GM18951 (cell line): ENCODE measurements around the gene ACOT11.

Experiments used
- POLR2A ChIP-seq: IDR thresholded peaks from 4 replicates; pipeline ENCODE4 v1.6.1; 2011; ENCODE audit warnings: mild to moderate bottlenecking; ENCODE audit not compliant: insufficient read length, insufficient read depth; ENCODE audit errors: extremely low read depth
- in situ Hi-C: fragments of 300-500 bp; cut with MboI; formaldehyde crosslinking; loops from one replicate; pipeline ENCODE4 v1.12.0; 2022; ENCODE audit warnings: low sequenced_read_pairs, mixed read lengths, inconsistent platforms; ENCODE audit not compliant: unreplicated experiment

Gene ACOT11

GRCh38 chr1:54595956-54596498, 48.0 kb downstream of the ACOT11 start:
- no peak for TF ChIP-seq POLR2A
- in situ Hi-C loops = no loop called here

DNA sequence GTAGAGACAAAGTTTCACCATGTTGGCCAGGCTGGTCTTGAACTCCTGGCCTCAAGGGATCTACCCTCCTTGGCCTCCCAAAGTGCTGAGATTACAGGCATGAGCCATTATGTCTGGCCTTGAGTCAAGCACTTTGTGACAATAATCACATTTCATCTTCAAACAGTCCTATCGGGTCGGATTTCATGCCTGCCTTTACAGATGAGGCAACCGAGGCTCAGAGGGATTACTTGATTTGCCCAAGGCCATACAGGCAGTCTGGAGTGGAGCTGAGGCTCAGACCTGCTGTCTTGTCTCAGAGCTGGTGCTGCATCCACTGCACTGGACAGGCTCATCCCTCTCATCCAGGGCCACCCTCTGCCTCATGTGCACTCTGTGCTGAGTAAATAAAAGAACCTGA, 48.7 kb downstream of the ACOT11 start:
- no peak for TF ChIP-seq POLR2A
- in situ Hi-C loops = no loop called here

DNA sequence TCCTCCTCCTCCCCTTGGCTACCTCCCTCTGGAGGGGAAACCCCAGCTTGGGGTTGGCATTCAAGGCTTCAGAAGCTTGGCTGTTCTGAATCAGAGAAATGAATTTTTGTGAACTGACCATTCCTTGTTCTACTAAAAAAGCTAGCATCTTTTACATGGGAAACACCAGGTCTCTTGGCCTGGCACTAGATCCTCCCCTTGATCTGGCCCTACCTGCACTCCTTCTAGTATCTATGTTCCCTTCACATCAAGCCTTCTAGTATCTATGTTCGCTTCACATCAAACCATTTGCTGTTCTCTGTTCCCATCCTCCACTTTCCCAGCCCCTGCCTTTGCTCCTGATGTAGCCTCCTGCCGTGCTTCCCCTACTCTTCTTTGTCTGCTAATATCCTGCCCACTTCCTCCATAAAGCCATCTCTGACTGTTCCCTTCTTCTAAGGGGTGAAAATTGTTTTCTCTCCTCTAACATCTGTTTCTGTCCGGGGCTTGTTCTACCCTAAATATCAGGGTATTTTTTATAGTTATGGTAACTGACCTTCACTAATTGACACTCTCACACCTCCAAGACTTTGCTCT, 49.5 kb downstream of the ACOT11 start:
- in situ Hi-C loops = no loop called here
- TF ChIP-seq POLR2A = no peak

DNA sequence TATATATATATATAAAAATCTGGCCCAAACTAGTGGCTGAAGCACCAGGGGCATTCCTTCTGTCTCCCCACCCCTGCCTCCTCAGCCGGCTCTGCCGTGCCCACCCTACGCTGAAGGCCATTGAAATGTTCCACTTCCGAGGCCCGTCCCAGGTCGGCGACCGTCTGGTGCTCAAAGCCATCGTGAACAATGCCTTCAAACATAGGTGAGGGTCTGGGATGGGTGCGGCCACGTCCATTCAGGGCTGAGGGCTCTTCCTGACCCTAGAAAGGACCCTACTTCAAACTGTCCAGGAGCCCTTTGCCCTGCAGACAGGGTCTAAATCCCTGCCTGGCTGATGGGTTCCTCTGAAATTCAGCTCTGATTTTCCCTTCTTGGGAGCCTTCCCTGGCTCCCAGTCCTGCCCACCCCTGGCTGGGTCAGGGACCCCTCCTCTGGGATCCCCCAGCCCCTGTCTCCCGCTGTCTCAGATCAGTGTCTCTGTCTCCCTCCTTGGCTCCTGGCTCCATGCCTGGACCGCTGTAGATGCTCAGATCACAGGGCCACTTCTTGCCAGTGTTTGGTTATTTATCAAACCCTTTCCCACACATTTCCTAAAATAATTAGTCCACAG, 51.3 kb downstream of the ACOT11 start:
- no peak for TF ChIP-seq POLR2A
- in situ Hi-C loops = no loop called here

GRCh38 chr1:54600947-54601721, 53.1 kb downstream of the ACOT11 start:
- TF ChIP-seq POLR2A = no peak
- in situ Hi-C loops = no loop called here

DNA sequence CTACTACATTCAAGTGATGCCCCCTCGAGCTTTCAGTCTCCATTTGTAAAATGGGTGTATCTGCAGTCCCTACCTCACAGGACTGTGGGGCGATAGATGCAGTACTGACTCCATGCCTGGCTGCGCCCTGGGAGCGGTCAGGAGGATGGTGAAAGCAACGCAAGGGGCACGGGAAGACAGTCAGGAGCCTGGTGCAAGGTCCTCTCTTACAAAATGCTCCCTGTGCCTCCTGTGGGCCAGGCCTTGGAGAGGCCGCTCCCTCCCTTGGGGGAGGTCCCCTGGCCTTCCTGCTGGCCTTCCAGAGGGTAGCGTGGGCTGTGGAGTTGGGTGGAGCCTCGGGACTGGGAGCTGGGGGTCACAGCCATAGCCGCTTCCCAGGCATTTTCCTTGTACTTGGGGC, 53.7 kb downstream of the ACOT11 start:
- in situ Hi-C loops = no loop called here
- TF ChIP-seq POLR2A = no peak

DNA sequence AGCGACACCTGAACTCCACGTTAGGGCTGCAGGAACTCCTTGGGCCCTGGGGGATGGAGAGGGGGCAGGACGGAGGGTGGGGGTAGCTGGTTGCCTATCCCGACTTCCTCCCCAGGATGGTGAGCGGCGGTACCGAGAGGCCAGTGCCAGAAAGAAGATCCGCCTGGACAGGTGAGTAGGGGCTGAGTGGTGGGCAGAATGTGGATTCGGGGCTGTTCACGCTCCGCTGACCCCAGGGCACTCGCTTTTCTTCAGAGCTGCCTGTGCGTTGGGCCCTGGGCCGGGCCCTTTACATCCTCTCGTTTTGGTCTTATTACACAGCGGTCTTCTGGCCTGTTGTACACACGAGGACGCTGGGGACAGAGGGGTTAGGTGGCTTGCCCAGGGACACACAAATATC, 54.5 kb downstream of the ACOT11 start:
- in situ Hi-C loops = no loop called here
- no peak for TF ChIP-seq POLR2A

GRCh38 chr1:54603241-54603640, 55.2 kb downstream of the ACOT11 start:
- no peak for TF ChIP-seq POLR2A
- in situ Hi-C loops = no loop called here

DNA sequence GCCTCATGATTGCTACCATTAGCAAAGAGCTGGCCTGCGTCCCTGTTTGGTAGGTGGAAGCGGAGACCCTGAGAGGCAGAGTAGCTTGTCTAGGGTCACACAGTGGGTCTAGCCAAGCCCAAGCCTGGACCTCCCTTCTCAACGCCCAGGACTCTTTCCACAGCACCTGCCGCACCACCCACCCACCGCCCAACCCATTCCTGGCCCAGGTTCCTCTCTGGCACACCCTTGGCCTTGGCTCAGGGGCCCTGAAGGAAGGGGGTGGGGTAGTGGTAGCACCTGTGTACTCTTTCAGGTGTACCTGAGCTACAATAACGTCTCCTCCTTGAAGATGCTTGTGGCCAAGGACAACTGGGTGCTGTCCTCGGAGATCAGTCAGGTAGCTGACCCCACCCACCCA, 56.0 kb downstream of the ACOT11 start:
- in situ Hi-C loops = no loop called here
- no peak for TF ChIP-seq POLR2A

DNA sequence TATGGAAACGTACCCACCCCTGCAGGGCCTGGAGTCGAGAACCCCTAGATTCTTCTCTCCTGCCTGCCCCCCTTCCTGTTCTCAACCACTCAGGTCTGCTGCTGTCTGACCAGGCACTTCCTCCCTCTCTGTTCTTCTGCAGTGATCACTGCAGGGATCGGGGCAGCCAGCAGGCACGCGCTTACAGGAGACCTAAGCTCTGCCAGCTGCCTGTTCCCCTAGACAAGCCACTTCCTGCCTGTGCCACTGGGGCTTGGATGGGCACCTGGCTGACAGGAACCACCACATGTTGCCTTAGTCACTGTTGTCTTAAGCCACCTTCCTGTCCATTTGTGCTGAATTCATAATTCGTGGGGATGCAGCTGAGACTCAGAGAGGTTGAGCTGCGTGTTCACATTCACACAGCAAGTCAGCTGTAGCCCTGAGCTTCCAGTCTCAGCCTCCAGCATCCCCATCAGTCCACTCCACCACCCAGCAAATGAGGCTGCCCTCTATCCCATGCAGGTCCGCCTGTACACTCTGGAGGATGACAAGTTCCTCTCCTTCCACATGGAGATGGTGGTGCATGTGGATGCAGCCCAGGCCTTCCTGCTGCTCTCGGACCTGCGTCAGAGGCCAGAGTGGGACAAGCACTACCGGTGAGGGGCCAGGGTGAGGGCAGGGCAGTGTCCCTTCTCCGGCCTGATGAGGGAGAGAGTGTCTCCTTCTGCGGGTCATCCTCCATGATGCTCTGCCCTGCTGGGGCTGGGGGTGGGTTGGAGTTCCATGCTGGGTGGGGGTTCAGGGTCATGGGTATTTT, 56.7 kb downstream of the ACOT11 start:
- TF ChIP-seq POLR2A = no peak
- in situ Hi-C loops = no loop called here

DNA sequence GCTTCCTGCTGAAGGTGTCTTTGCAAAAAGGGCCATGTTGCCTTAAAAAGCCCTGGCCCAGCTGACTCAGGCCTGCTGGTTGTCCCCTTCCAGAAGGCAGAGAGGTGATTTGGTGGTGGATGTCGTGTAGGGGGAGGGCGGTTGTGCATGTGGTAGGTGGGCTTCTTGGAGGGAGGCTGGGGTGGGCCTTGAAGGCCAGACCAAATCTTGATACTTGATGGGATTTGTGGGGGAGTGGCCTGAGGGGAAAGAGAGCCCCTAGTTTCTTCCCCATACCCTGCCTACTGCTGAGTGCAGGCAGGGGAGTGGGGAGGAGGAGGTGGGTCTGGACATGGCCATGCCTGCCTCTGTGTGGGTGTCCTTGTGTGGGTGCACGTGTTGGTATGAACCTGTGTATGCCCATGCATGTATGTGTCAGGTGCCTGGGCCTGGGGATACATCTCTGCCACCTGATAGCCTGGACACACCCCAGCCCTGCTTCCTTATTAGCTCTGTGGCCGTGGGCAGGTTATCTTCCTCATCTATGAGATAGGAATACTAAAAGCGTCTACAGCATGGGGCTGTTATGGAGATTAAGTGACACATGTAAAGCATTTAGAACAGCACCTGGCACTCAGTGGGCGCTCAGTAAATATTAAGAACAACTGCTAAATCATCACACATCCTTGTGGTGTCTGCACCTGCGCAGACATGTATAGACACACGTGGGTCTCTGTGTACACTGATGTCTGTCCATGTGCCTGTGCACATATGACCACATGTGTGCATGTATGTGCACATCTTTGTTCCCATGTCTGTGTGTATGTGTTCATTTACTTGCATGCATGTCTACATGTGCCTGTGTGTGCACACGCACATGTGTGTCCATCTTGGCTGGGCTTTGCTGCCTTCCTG, 58.3 kb downstream of the ACOT11 start:
- in situ Hi-C loops = no loop called here
- TF ChIP-seq POLR2A = no peak

DNA sequence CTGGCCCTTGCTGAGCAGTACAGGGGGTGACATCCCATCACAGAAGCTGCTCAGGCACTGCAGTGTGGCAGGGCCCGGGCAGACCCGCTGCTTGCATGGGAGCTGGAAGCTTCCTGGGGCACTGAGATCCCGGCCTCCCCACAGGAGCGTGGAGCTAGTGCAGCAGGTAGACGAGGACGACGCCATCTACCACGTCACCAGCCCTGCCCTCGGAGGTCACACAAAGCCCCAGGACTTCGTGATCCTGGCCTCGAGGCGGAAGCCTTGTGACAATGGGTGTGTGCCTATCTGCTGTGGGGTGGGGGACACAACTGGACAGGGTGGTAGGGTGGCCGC, 58.9 kb downstream of the ACOT11 start:
- in situ Hi-C loops = no loop called here

More for the DNA sequence above, 58.9 kb downstream of the ACOT11 start:
- no peak for TF ChIP-seq POLR2A
